ENCODE results near the gene CIC.
A peak's percentile ranks its signal among the peaks of the same experiment; 100 is the strongest.

Gene CIC

GRCh38 chr19:42288387-42288786, 19.3 kb downstream of the CIC start:
- TF ChIP-seq CTCF (IDR thresholded peaks at IDR 0.05; ENCODE audit: borderline replicate concordance, control extremely low read depth, extremely low read depth, insufficient read depth, missing control alignments): no peak
- DNase-seq (ENCODE audit: low spot score): no peak
- in situ Hi-C loops (cut with MboI; ENCODE audit: low sequenced_read_pairs, unreplicated experiment): no loop called here

- in situ Hi-C loops (cut with MboI; ENCODE audit: low sequenced_read_pairs, unreplicated experiment): no loop called here
- DNase-seq (ENCODE audit: low spot score): no peak
- no peak for TF ChIP-seq CTCF (IDR thresholded peaks at IDR 0.05; ENCODE audit: borderline replicate concordance, control extremely low read depth, extremely low read depth, insufficient read depth, missing control alignments)
Observed at GRCh38 chr19:42288881-42289555, 20.0 kb downstream of the CIC start.

- no peak for DNase-seq (ENCODE audit: low spot score)
- TF ChIP-seq CTCF (IDR thresholded peaks at IDR 0.05; ENCODE audit: borderline replicate concordance, control extremely low read depth, extremely low read depth, insufficient read depth, missing control alignments): no peak
- in situ Hi-C loops (cut with MboI; ENCODE audit: low sequenced_read_pairs, unreplicated experiment): no loop called here
Observed at GRCh38 chr19:42289556-42290041, 20.5 kb downstream of the CIC start.

GRCh38 chr19:42290136-42290522, 21.1 kb downstream of the CIC start:
- in situ Hi-C loops (cut with MboI; ENCODE audit: low sequenced_read_pairs, unreplicated experiment): no loop called here
- DNase-seq (ENCODE audit: low spot score): no peak
- no peak for TF ChIP-seq CTCF (IDR thresholded peaks at IDR 0.05; ENCODE audit: borderline replicate concordance, control extremely low read depth, extremely low read depth, insufficient read depth, missing control alignments)

GRCh38 chr19:42290523-42291434, 21.7 kb downstream of the CIC start:
- DNase-seq (ENCODE audit: low spot score): peak; percentile 60
- TF ChIP-seq CTCF (IDR thresholded peaks at IDR 0.05; ENCODE audit: borderline replicate concordance, control extremely low read depth, extremely low read depth, insufficient read depth, missing control alignments): peak; percentile 42
- in situ Hi-C loops (cut with MboI; ENCODE audit: low sequenced_read_pairs, unreplicated experiment): no loop called here

- no peak for DNase-seq (ENCODE audit: low spot score)
- in situ Hi-C loops (cut with MboI; ENCODE audit: low sequenced_read_pairs, unreplicated experiment): no loop called here
- no peak for TF ChIP-seq CTCF (IDR thresholded peaks at IDR 0.05; ENCODE audit: borderline replicate concordance, control extremely low read depth, extremely low read depth, insufficient read depth, missing control alignments)
Observed at GRCh38 chr19:42291435-42291810, 22.4 kb downstream of the CIC start.

Data from GM13976 (cell line).